ENCODE data around the gene SGSM2.

DNA sequence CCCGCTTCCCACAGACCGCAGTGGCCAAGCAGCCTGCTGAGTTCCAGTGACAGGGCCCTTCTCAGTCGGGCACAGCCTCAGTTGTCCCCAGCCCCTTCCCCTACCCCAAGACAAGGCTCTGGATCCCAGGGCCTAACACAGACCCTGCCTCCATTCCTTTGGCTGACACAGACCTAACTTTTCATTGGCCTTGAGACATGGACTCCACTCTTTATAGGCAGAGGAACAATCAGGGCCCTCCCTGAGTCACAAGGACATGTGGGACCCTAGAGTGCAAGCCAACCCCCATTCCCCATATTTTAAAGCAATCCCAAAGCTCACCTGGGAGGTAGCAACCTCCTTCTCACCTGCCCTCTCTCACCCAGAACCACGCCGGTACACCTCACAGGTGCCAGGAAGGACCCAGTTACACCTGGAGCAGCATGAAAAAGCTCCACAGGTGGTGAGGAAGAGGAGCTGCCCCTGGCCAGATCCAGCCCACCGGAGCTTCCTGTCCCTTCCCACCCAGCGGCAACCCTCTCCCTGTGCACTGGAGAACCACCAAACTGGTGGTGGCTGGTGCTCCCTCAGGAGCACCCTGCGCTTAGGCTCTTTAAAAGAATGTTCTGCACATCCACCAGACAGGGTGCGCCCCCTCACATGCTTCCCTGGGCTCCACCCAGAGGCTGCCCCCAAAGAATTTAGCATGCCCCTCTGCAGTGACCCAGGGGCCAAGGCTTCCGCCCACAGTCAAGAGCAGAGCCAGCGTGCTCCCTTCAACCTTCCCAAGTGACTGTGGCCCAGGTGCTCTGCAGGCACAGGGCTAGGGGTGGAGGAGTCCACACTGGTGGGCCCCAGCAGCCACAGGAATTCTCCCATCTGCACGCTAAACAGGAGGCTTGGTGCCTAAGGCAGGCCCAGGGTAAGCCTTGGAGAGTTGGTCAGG is 60.2 kb downstream of the SGSM2 start:
- TF ChIP-seq CTCF (IDR thresholded peaks at IDR 0.05) (no peak), EZH2 (IDR thresholded peaks at IDR 0.05; ENCODE audit: borderline replicate concordance, insufficient read depth, low read depth, low read length, poor library complexity, severe bottlenecking) (no peak)
